Measurements from ENCODE around the gene PRPF19. TPM values are rescaled to one million over a fixed set of nuclear protein-coding genes. Genes with fewer than 3 reads are reported as not detected.

PRPF19 gene
- total and polyA plus RNA-seq, 2 of the 13 experiments (the other 11 are each of a cell fraction or from before 2014, with no cell fraction given): 27.4 to 91.1 TPM

DNA sequence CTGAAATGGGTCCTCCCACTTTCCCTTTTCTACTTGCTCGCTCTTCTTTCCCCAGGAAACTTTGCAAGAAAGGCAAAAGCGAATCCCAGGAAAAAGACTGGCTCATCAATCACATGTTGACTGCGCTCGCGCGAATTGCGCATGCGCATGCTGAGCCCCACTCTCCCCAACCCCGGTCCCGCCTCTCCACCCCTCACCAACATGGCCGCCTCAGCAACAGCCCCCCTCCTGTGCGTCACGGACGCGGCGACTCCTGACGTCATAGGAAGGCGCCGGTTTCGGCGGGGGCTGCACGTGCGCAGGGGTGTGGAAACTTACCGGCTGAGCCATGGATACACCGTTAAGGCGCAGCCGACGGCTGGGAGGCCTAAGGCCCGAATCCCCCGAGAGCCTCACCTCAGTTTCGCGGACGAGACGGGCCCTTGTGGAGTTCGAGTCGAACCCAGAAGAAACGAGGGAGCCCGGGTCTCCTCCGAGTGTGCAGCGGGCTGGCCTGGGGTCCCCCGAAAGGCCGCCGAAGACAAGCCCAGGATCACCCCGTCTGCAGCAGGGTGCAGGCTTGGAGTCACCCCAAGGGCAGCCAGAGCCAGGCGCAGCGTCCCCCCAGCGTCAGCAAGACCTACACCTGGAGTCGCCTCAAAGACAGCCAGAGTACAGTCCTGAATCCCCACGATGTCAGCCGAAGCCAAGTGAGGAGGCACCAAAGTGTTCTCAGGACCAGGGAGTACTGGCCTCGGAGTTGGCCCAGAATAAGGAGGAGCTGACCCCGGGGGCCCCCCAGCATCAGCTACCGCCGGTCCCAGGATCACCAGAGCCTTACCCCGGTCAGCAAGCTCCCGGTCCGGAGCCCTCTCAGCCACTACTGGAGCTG lies 64.4 kb downstream of the PRPF19 start, which contains the start of gene CCDC86:
TSS of gene CCDC86 (plus strand) at position 317 of the 871 bp plus-strand sequence. CDS start at position 329, 12 bp downstream.
- H3K9ac ChIP-seq (ENCODE audit: insufficient read depth, low read depth, low read length): peak within 1 kb of the TSS; percentile 86
- CTCF ChIA-PET (ENCODE audit: low intra/inter-chr PET ratio, low total read pairs): no interaction called here
- intact Hi-C loops (cut with micrococcal nuclease; ENCODE audit: unreplicated experiment): no loop called here
- no peaks in the 10 kb centered on the region; a peak in 1 of 5 replicates for H3K27me3 ChIP-seq (ENCODE audit: control insufficient read depth in 1 of 2, insufficient read depth in 2 of 2, low read length in 2 of 2)
- peak within 1 kb of the TSS; percentile 80 to 97 (median 88) for H3K4me3 ChIP-seq (replicated peaks in 1 of 3; ENCODE audit: insufficient read depth in 1 of 3, low read depth in 2 of 3, low read length in 3 of 3)
- H3K36me3 ChIP-seq (replicated peaks in 1 of 2; ENCODE audit: control insufficient read depth in 1 of 2, insufficient read depth in 2 of 2, low read length in 2 of 2): peaks cover 2 to 4% of the 10 kb centered on the region in 2 experiments; a peak in 3 of 5 replicates
- DNase-seq (ENCODE audit: low spot score): peak; percentile 86
- peak; percentile 72 for FAIRE-seq
- H3K4me1 ChIP-seq (ENCODE audit: insufficient read depth, low read length): peaks cover 41% of the 10 kb centered on the region
- no peaks in the 10 kb centered on the region for H3K9me3 ChIP-seq (ENCODE audit: low read length)
- peak within 1 kb of the TSS; percentile 68 for H3K27ac ChIP-seq (ENCODE audit: extremely low read length, insufficient read depth, low read length)
- 8% methylated on average over 23 of the region's 57 CpGs for WGBS (ENCODE audit: low lambda C conversion rate)
- POLR2A ChIA-PET: interaction anchor here (1.0 to 1.2 kb wide), 3 partner anchors 13 to 39 kb away, joined by 3 to 4 read pairs (median 4); partner anchors contain the start of gene PTGDR2
- peak within 1 kb of the TSS; percentile 86 for H3K4me2 ChIP-seq (ENCODE audit: low read depth, low read length)
- H2AFZ ChIP-seq (ENCODE audit: low read length): peak within 1 kb of the TSS; percentile 75
- TSS peak; percentile 70 for BruUV-seq (replicated peaks)
- ATAC-seq: peak; percentile 46
- H4K20me1 ChIP-seq (ENCODE audit: insufficient read depth, low read length): peaks cover 13% of the 10 kb centered on the region; the same call in 1 of the 2 replicates
- H3K79me2 ChIP-seq (ENCODE audit: insufficient read depth, low read length): peaks cover 44% of the 10 kb centered on the region
- in situ Hi-C loops (cut with HindIII; ENCODE audit: extremely low pct_ligation_motif_present, low pct_unique_long_range_greater_than_20kb): no loop called here
- TF ChIP-seq ZNF260 (CRISPR knock-in tag; IDR thresholded peaks at IDR 0.05; ENCODE audit: borderline replicate concordance, low read depth) (no peak), ZNF749 (CRISPR knock-in tag; IDR thresholded peaks at IDR 0.05; ENCODE audit: borderline replicate concordance) (peak; percentile 90; the same call in 1 of the 2 replicates), SOX6 (IDR thresholded peaks at IDR 0.05) (no peak), SOX6 (CRISPR knock-in tag; IDR thresholded peaks at IDR 0.05) (peak; percentile 76; the same call in 1 of the 2 replicates), SP5 (CRISPR knock-in tag; IDR thresholded peaks at IDR 0.05; ENCODE audit: borderline replicate concordance, low read depth) (peak; percentile 67; the same call in 1 of the 2 replicates), RFXAP (CRISPR knock-in tag; IDR thresholded peaks at IDR 0.05; ENCODE audit: borderline replicate concordance) (peak; percentile 98), HCFC1 (IDR thresholded peaks at IDR 0.05; ENCODE audit: low read depth, low read length) (peak; percentile 85), ZNF274 (CRISPR knock-in tag; IDR thresholded peaks at IDR 0.05) (peak; percentile 79; the same call in 1 of the 2 replicates), PCBP1 (IDR thresholded peaks at IDR 0.05; ENCODE audit: borderline replicate concordance, low read depth, low read length) (peak; percentile 86; the same call in 1 of the 2 replicates), ZNF75D (CRISPR knock-in tag; IDR thresholded peaks at IDR 0.05; ENCODE audit: borderline replicate concordance) (no peak), SMARCE1 (IDR thresholded peaks at IDR 0.05; ENCODE audit: borderline replicate concordance) (no peak), ZNF543 (CRISPR knock-in tag; IDR thresholded peaks at IDR 0.05) (peak; percentile 76), ZNF335 (CRISPR knock-in tag; IDR thresholded peaks at IDR 0.05) (0 out of 2 replicates have a peak, but pooled peaks have one; percentile 63)
- TF ChIP-seq, protein P1, sequence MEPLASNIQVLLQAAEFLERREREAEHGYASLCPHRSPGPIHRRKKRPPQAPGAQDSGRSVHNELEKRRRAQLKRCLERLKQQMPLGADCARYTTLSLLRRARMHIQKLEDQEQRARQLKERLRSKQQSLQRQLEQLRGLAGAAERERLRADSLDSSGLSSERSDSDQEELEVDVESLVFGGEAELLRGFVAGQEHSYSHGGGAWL (CRISPR knock-in tag; IDR thresholded peaks at IDR 0.05): peak; percentile 99
- TF ChIP-seq, protein P2, sequence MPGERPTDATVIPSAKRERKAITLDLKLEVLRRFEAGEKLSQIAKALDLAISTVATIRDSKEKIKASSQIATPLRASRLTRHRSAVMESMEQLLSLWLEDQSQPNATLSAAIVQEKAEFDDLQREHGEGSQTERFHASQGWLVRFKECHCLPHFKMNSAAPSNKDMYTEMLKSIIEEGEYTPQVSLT (CRISPR knock-in tag; IDR thresholded peaks at IDR 0.05; ENCODE audit: borderline replicate concordance, low read depth): no peak
- TF ChIP-seq, protein P3, sequence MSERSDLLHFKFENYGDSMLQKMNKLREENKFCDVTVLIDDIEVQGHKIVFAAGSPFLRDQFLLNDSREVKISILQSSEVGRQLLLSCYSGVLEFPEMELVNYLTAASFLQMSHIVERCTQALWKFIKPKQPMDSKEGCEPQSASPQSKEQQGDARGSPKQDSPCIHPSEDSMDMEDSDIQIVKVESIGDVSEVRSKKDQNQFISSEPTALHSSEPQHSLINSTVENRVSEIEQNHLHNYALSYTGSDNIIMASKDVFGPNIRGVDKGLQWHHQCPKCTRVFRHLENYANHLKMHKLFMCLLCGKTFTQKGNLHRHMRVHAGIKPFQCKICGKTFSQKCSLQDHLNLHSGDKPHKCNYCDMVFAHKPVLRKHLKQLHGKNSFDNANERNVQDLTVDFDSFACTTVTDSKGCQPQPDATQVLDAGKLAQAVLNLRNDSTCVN (CRISPR knock-in tag; IDR thresholded peaks at IDR 0.05; ENCODE audit: borderline replicate concordance): peak; percentile 82; the same call in 1 of the 2 replicates

Measured in HepG2 (cell line).